WTC11 (cell line): ENCODE results near the gene CBR1. TPM values are rescaled to one million over a fixed set of nuclear protein-coding genes. Genes with fewer than 3 reads are reported as not detected.

Experiments used
- ATAC-seq: fragments of 200-7000 bp; cut with Tn5 transposase; 2 replicates; pipeline ENCODE4 v1.10.0; 2021; ENCODE audit warnings: mild to moderate bottlenecking, moderate library complexity
- CTCF ChIA-PET: fragments of 300-600 bp; sonication (Branson Sonifier 250); formaldehyde crosslinking; loops from one replicate; lab custom pipeline; 2021; ENCODE audit warnings: antibody characterized with exemption; lab: Charles Lee
- POLR2A ChIA-PET: fragments of 350-600 bp; sonication (Branson Sonifier 250); formaldehyde crosslinking; loops from one replicate; lab custom pipeline; 2021; ENCODE audit warnings: antibody characterized with exemption; lab: Charles Lee
- DNase-seq: peaks from one replicate; pipeline ENCODE4 v3.0.0; 2021; ENCODE audit warnings: low spot score
- H3K27ac Mint-ChIP-seq: 2 replicates; pipeline ENCODE4 v1.8.0; 2021; ENCODE audit warnings: mixed read lengths
- H3K27me3 Mint-ChIP-seq: 2 replicates; pipeline ENCODE4 v1.8.0; 2021; ENCODE audit warnings: low read depth, mild to moderate bottlenecking, moderate library complexity, mixed read lengths
- H3K36me3 Mint-ChIP-seq: 2 replicates; pipeline ENCODE4 v1.8.0; 2021; ENCODE audit warnings: mixed read lengths
- H3K4me1 Mint-ChIP-seq: 2 replicates; pipeline ENCODE4 v1.8.0; 2022; ENCODE audit warnings: mixed read lengths
- H3K4me3 Mint-ChIP-seq: 2 replicates; pipeline ENCODE4 v1.8.0; 2021; ENCODE audit warnings: mild to moderate bottlenecking, moderate library complexity, mixed read lengths
- H3K9me3 Mint-ChIP-seq: 2 replicates; pipeline ENCODE4 v1.8.0; 2021; ENCODE audit warnings: mixed read lengths
- CREB1 ChIP-seq: sonication (generic); formaldehyde crosslinking; IDR thresholded peaks from 2 replicates; pipeline ENCODE4 v1.8.0; 2023; ENCODE audit warnings: mild to moderate bottlenecking, missing genetic modification reagents
- GABPB1 ChIP-seq: sonication (generic); formaldehyde crosslinking; IDR thresholded peaks from 2 replicates; pipeline ENCODE4 v1.8.1; 2023; ENCODE audit warnings: mild to moderate bottlenecking, missing genetic modification reagents
- GRHL2 ChIP-seq: fragments of 250-450 bp; sonication (Bioruptor Pico); IDR thresholded peaks from 2 replicates; pipeline ENCODE4 v1.8.0; 2022; ENCODE audit warnings: mild to moderate bottlenecking, moderate library complexity; ENCODE audit not compliant: insufficient replicate concordance, severe bottlenecking
- JUN ChIP-seq: sonication (generic); formaldehyde crosslinking; IDR thresholded peaks from 2 replicates; pipeline ENCODE4 v1.8.0; 2023; ENCODE audit warnings: mild to moderate bottlenecking, missing genetic modification reagents
- KAT7 ChIP-seq: sonication (generic); formaldehyde crosslinking; IDR thresholded peaks from 2 replicates; pipeline ENCODE4 v1.8.1; 2023; ENCODE audit warnings: missing genetic modification reagents, mild to moderate bottlenecking, borderline replicate concordance
- NFE2L1 ChIP-seq: sonication (generic); formaldehyde crosslinking; IDR thresholded peaks from 2 replicates; pipeline ENCODE4 v1.8.1; 2023; ENCODE audit warnings: missing genetic modification reagents
- NR1H2 ChIP-seq: sonication (generic); formaldehyde crosslinking; IDR thresholded peaks from 2 replicates; pipeline ENCODE4 v1.9.0; 2021; ENCODE audit warnings: mild to moderate bottlenecking, moderate library complexity, missing genetic modification reagents
- NR3C1 ChIP-seq: sonication (generic); formaldehyde crosslinking; conservative IDR thresholded peaks from 2 replicates; pipeline ENCODE4 v1.8.1; 2023; ENCODE audit warnings: low read depth, mild to moderate bottlenecking, missing genetic modification reagents
- OVOL2 ChIP-seq: fragments of 250-450 bp; sonication (Bioruptor Pico); IDR thresholded peaks from 2 replicates; pipeline ENCODE4 v1.9.0; 2021; ENCODE audit warnings: mild to moderate bottlenecking, borderline replicate concordance
- total RNA-seq: library from RNA; stranded (reverse); gene quantifications from 3 replicates; pipeline ENCODE4 v1.2.3, GENCODE V29; 2021
- TF ChIP-seq, protein P1 (sequence below): fragments of 250-450 bp; sonication (Bioruptor Pico); IDR thresholded peaks from 2 replicates; pipeline ENCODE4 v1.9.0; 2021; ENCODE audit warnings: mild to moderate bottlenecking, borderline replicate concordance
- TF ChIP-seq, protein P2 (sequence below): fragments of 250-450 bp; sonication (Bioruptor Pico); IDR thresholded peaks from 2 replicates; pipeline ENCODE4 v1.9.0; 2021; ENCODE audit warnings: mild to moderate bottlenecking
- TF ChIP-seq, protein P3 (sequence below): sonication (generic); formaldehyde crosslinking; IDR thresholded peaks from 2 replicates; pipeline ENCODE4 v1.8.0; 2023; ENCODE audit warnings: mild to moderate bottlenecking, missing genetic modification reagents
- TF ChIP-seq, protein P4 (sequence below): sonication (generic); formaldehyde crosslinking; IDR thresholded peaks from 2 replicates; pipeline ENCODE4 v1.8.0; 2023; ENCODE audit warnings: missing genetic modification reagents, mild to moderate bottlenecking, borderline replicate concordance
- TF ChIP-seq, protein P5 (sequence below): sonication (generic); formaldehyde crosslinking; IDR thresholded peaks from 2 replicates; pipeline ENCODE4 v1.8.1; 2022; ENCODE audit warnings: mild to moderate bottlenecking, moderate library complexity, missing genetic modification reagents
- TF ChIP-seq, protein P6 (sequence below): fragments of 250-450 bp; sonication (Bioruptor Pico); IDR thresholded peaks from 2 replicates; pipeline ENCODE4 v2.1.2; 2022; ENCODE audit warnings: mild to moderate bottlenecking, moderate library complexity
- TF ChIP-seq, protein P7 (sequence below): sonication (generic); formaldehyde crosslinking; IDR thresholded peaks from 2 replicates; pipeline ENCODE4 v1.8.0; 2022; ENCODE audit warnings: mild to moderate bottlenecking, missing genetic modification reagents
- TF ChIP-seq, protein P8 (sequence below): sonication (generic); formaldehyde crosslinking; IDR thresholded peaks from 2 replicates; pipeline ENCODE4 v1.8.0; 2023; ENCODE audit warnings: missing genetic modification reagents
- TF ChIP-seq, protein P9 (sequence below): sonication (generic); formaldehyde crosslinking; IDR thresholded peaks from 2 replicates; pipeline ENCODE4 v1.8.1; 2023; ENCODE audit warnings: mild to moderate bottlenecking, missing genetic modification reagents

CBR1 gene
- total RNA-seq, 1 experiment from 2014 or later: 167 TPM

DNA sequence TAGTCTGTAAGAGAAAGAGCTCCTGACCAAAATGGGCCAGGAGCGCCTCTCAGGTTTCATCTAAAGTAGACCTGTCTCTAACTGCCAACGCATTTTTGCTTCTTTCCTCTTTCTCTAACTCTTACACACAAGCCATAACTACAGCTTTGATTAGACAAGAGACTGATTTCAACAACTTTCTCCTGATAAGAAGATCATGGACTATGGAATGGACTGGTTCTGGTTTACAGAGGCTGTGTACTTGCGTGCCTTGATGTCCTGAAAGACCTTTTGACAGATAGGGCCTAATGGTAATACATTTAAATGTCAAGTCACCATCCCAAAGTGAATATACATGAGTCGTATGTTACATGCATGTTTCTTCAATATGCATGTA lies 5.8 kb upstream of the CBR1 start (continued):
- TF ChIP-seq, protein P1, sequence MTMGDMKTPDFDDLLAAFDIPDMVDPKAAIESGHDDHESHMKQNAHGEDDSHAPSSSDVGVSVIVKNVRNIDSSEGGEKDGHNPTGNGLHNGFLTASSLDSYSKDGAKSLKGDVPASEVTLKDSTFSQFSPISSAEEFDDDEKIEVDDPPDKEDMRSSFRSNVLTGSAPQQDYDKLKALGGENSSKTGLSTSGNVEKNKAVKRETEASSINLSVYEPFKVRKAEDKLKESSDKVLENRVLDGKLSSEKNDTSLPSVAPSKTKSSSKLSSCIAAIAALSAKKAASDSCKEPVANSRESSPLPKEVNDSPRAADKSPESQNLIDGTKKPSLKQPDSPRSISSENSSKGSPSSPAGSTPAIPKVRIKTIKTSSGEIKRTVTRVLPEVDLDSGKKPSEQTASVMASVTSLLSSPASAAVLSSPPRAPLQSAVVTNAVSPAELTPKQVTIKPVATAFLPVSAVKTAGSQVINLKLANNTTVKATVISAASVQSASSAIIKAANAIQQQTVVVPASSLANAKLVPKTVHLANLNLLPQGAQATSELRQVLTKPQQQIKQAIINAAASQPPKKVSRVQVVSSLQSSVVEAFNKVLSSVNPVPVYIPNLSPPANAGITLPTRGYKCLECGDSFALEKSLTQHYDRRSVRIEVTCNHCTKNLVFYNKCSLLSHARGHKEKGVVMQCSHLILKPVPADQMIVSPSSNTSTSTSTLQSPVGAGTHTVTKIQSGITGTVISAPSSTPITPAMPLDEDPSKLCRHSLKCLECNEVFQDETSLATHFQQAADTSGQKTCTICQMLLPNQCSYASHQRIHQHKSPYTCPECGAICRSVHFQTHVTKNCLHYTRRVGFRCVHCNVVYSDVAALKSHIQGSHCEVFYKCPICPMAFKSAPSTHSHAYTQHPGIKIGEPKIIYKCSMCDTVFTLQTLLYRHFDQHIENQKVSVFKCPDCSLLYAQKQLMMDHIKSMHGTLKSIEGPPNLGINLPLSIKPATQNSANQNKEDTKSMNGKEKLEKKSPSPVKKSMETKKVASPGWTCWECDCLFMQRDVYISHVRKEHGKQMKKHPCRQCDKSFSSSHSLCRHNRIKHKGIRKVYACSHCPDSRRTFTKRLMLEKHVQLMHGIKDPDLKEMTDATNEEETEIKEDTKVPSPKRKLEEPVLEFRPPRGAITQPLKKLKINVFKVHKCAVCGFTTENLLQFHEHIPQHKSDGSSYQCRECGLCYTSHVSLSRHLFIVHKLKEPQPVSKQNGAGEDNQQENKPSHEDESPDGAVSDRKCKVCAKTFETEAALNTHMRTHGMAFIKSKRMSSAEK: no peak
- TF ChIP-seq GRHL2 (CRISPR knock-in tag) (no peak), JUN (CRISPR knock-in tag) (no peak), GABPB1 (CRISPR knock-in tag) (no peak)
- TF ChIP-seq, protein P2, sequence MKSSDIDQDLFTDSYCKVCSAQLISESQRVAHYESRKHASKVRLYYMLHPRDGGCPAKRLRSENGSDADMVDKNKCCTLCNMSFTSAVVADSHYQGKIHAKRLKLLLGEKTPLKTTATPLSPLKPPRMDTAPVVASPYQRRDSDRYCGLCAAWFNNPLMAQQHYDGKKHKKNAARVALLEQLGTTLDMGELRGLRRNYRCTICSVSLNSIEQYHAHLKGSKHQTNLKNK (CRISPR knock-in tag): no peak
- TF ChIP-seq, protein P3, sequence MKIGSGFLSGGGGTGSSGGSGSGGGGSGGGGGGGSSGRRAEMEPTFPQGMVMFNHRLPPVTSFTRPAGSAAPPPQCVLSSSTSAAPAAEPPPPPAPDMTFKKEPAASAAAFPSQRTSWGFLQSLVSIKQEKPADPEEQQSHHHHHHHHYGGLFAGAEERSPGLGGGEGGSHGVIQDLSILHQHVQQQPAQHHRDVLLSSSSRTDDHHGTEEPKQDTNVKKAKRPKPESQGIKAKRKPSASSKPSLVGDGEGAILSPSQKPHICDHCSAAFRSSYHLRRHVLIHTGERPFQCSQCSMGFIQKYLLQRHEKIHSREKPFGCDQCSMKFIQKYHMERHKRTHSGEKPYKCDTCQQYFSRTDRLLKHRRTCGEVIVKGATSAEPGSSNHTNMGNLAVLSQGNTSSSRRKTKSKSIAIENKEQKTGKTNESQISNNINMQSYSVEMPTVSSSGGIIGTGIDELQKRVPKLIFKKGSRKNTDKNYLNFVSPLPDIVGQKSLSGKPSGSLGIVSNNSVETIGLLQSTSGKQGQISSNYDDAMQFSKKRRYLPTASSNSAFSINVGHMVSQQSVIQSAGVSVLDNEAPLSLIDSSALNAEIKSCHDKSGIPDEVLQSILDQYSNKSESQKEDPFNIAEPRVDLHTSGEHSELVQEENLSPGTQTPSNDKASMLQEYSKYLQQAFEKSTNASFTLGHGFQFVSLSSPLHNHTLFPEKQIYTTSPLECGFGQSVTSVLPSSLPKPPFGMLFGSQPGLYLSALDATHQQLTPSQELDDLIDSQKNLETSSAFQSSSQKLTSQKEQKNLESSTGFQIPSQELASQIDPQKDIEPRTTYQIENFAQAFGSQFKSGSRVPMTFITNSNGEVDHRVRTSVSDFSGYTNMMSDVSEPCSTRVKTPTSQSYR (CRISPR knock-in tag): no peak
- TF ChIP-seq, protein P4, sequence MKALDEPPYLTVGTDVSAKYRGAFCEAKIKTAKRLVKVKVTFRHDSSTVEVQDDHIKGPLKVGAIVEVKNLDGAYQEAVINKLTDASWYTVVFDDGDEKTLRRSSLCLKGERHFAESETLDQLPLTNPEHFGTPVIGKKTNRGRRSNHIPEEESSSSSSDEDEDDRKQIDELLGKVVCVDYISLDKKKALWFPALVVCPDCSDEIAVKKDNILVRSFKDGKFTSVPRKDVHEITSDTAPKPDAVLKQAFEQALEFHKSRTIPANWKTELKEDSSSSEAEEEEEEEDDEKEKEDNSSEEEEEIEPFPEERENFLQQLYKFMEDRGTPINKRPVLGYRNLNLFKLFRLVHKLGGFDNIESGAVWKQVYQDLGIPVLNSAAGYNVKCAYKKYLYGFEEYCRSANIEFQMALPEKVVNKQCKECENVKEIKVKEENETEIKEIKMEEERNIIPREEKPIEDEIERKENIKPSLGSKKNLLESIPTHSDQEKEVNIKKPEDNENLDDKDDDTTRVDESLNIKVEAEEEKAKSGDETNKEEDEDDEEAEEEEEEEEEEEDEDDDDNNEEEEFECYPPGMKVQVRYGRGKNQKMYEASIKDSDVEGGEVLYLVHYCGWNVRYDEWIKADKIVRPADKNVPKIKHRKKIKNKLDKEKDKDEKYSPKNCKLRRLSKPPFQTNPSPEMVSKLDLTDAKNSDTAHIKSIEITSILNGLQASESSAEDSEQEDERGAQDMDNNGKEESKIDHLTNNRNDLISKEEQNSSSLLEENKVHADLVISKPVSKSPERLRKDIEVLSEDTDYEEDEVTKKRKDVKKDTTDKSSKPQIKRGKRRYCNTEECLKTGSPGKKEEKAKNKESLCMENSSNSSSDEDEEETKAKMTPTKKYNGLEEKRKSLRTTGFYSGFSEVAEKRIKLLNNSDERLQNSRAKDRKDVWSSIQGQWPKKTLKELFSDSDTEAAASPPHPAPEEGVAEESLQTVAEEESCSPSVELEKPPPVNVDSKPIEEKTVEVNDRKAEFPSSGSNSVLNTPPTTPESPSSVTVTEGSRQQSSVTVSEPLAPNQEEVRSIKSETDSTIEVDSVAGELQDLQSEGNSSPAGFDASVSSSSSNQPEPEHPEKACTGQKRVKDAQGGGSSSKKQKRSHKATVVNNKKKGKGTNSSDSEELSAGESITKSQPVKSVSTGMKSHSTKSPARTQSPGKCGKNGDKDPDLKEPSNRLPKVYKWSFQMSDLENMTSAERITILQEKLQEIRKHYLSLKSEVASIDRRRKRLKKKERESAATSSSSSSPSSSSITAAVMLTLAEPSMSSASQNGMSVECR (CRISPR knock-in tag): no peak

DNA sequence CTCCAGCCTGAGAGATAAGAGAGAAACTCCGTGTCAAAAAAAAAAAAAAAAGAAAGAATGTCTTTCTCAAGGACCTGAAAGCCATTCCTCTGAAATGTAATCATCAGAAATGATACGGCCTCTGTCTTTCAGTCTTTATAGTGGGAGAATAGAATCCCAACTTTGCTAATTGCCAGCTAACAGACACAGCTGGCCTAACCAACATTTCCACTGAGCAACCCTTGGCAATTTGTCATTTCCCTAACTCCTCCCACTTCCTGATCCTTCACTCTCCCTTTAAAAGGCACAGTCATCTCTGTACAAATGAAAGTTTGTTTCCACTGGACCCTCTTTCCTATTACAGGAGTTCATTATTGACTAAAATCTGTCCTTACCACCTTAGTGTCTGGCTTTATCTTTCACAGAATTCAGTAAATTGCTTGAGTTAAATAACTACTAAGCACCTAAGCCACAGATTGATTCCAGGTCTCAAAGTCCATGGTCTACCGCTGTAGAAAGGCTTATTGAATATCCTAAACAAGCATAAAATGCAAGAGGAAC lies 4.3 kb upstream of the CBR1 start:
- Mint-ChIP-seq H3K4me1 (peaks cover 22% of the 10 kb centered on the region), H3K4me3 (no peak overlapping the region), H3K27me3 (peaks cover 14% of the 10 kb centered on the region), H3K27ac (no peak overlapping the region), H3K36me3 (peaks cover 26% of the 10 kb centered on the region), H3K9me3 (peaks cover 23% of the 10 kb centered on the region)
- CTCF ChIA-PET: interaction anchor here (0.7 to 1.5 kb wide), 2 partner anchors 60 to 389 kb away, joined by 3 read pairs; no protein-coding TSS in a partner anchor
- DNase-seq: no peak
- no peak for ATAC-seq
- POLR2A ChIA-PET: no interaction called here
- TF ChIP-seq KAT7: no peak
- no peak for TF ChIP-seq OVOL2 (CRISPR knock-in tag)
- TF ChIP-seq, protein P5, sequence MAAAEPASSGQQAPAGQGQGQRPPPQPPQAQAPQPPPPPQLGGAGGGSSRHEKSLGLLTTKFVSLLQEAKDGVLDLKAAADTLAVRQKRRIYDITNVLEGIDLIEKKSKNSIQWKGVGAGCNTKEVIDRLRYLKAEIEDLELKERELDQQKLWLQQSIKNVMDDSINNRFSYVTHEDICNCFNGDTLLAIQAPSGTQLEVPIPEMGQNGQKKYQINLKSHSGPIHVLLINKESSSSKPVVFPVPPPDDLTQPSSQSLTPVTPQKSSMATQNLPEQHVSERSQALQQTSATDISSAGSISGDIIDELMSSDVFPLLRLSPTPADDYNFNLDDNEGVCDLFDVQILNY (CRISPR knock-in tag): no peak
- TF ChIP-seq, protein P6, sequence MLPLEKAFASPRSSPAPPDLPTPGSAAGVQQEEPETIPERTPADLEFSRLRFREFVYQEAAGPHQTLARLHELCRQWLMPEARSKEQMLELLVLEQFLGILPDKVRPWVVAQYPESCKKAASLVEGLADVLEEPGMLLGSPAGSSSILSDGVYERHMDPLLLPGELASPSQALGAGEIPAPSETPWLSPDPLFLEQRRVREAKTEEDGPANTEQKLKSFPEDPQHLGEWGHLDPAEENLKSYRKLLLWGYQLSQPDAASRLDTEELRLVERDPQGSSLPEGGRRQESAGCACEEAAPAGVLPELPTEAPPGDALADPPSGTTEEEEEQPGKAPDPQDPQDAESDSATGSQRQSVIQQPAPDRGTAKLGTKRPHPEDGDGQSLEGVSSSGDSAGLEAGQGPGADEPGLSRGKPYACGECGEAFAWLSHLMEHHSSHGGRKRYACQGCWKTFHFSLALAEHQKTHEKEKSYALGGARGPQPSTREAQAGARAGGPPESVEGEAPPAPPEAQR: no peak
- no peak for TF ChIP-seq NR1H2 (CRISPR knock-in tag)
- TF ChIP-seq, protein P7, sequence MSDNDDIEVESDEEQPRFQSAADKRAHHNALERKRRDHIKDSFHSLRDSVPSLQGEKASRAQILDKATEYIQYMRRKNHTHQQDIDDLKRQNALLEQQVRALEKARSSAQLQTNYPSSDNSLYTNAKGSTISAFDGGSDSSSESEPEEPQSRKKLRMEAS (CRISPR knock-in tag): no peak
- no peak for TF ChIP-seq NR3C1
- TF ChIP-seq, protein P8, sequence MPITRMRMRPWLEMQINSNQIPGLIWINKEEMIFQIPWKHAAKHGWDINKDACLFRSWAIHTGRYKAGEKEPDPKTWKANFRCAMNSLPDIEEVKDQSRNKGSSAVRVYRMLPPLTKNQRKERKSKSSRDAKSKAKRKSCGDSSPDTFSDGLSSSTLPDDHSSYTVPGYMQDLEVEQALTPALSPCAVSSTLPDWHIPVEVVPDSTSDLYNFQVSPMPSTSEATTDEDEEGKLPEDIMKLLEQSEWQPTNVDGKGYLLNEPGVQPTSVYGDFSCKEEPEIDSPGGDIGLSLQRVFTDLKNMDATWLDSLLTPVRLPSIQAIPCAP (CRISPR knock-in tag): no peak
- no peak for TF ChIP-seq NFE2L1 (CRISPR knock-in tag)
- no peak for TF ChIP-seq CREB1 (CRISPR knock-in tag)
- TF ChIP-seq, protein P9, sequence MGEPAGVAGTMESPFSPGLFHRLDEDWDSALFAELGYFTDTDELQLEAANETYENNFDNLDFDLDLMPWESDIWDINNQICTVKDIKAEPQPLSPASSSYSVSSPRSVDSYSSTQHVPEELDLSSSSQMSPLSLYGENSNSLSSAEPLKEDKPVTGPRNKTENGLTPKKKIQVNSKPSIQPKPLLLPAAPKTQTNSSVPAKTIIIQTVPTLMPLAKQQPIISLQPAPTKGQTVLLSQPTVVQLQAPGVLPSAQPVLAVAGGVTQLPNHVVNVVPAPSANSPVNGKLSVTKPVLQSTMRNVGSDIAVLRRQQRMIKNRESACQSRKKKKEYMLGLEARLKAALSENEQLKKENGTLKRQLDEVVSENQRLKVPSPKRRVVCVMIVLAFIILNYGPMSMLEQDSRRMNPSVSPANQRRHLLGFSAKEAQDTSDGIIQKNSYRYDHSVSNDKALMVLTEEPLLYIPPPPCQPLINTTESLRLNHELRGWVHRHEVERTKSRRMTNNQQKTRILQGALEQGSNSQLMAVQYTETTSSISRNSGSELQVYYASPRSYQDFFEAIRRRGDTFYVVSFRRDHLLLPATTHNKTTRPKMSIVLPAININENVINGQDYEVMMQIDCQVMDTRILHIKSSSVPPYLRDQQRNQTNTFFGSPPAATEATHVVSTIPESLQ: no peak
